Measurements from ENCODE around the gene KRTAP10-7. TPM values are rescaled to one million over a fixed set of nuclear protein-coding genes. Genes with fewer than 3 reads are reported as not detected.

The KRTAP10-7 gene
- total RNA-seq, 1 donor from 2014 or later, result not detected

GRCh38 chr21:44574457-44575306 lies 25.7 kb upstream of the KRTAP10-7 start:
- no peaks in the 10 kb centered on the region for H3K79me2 ChIP-seq (ENCODE audit: insufficient read depth, low read length)
- no peaks in the 10 kb centered on the region for H3K27me3 ChIP-seq (ENCODE audit: insufficient read depth, low read length)
- peaks cover 14% of the 10 kb centered on the region for H3K9me3 ChIP-seq (ENCODE audit: insufficient read depth, low read depth, low read length)

GRCh38 chr21:44575307-44576024 lies 24.9 kb upstream of the KRTAP10-7 start:
- Mint-ChIP-seq H3K4me3 (ENCODE audit: unreplicated experiment) (no peak overlapping the region), H3K36me3 (ENCODE audit: low read depth, unreplicated experiment) (peaks cover 6% of the 10 kb centered on the region), H3K9me3 (ENCODE audit: unreplicated experiment) (peaks cover 28% of the 10 kb centered on the region), H3K4me1 (ENCODE audit: low read depth, unreplicated experiment) (peaks cover 4% of the 10 kb centered on the region), H3K27ac (ENCODE audit: unreplicated experiment) (no peak overlapping the region), H3K27me3 (ENCODE audit: low read depth, unreplicated experiment) (peaks cover 12% of the 10 kb centered on the region)
- no peaks in the 10 kb centered on the region for H3K36me3 ChIP-seq (ENCODE audit: insufficient read depth, low read length)
- H3K79me2 ChIP-seq (ENCODE audit: insufficient read depth, low read length), result no peaks in the 10 kb centered on the region
- H3K4me2 ChIP-seq (ENCODE audit: low read length), result no peak overlapping the region
- H3K4me1 ChIP-seq (ENCODE audit: insufficient read depth, low read length), result no peaks in the 10 kb centered on the region
- no peak for TF ChIP-seq CTCF (IDR thresholded peaks at IDR 0.05; ENCODE audit: insufficient read depth, low read depth, low read length)
- no peak overlapping the region for H3K9ac ChIP-seq (ENCODE audit: low read length)
- no peaks in the 10 kb centered on the region for H3K27me3 ChIP-seq (ENCODE audit: insufficient read depth, low read length)
- no peak for FAIRE-seq
- H3K9me3 ChIP-seq (ENCODE audit: insufficient read depth, low read depth, low read length), result peaks cover 14% of the 10 kb centered on the region
- H3K27ac ChIP-seq (ENCODE audit: low read depth, low read length), result no peak overlapping the region
- H2AFZ ChIP-seq (ENCODE audit: low read depth, low read length), result no peak overlapping the region
- no peak overlapping the region for H3K4me3 ChIP-seq (ENCODE audit: insufficient read depth, low read depth, low read length)
- H4K20me1 ChIP-seq (ENCODE audit: insufficient read depth, low read length), result no peaks in the 10 kb centered on the region
- DNase-seq (ENCODE audit: low read depth), result no peak

More at GRCh38 chr21:44574457-44575306, 25.7 kb upstream of the KRTAP10-7 start:
- FAIRE-seq (no peak), DNase-seq (ENCODE audit: low read depth) (no peak)
- TF ChIP-seq EZH2 (IDR thresholded peaks at IDR 0.05; ENCODE audit: insufficient read depth, low read length) (no peak), CTCF (IDR thresholded peaks at IDR 0.05; ENCODE audit: insufficient read depth, low read depth, low read length) (no peak)
- peaks cover 4% of the 10 kb centered on the region for H3K4me1 Mint-ChIP-seq (ENCODE audit: low read depth, unreplicated experiment)
- Histone ChIP-seq H3K9ac (ENCODE audit: low read length) (no peak overlapping the region), H3K4me3 (ENCODE audit: insufficient read depth, low read depth, low read length) (no peak overlapping the region), H3K36me3 (ENCODE audit: insufficient read depth, low read length) (no peaks in the 10 kb centered on the region), H3K4me2 (ENCODE audit: low read length) (no peak overlapping the region), H3K27ac (ENCODE audit: low read depth, low read length) (no peak overlapping the region), H2AFZ (ENCODE audit: low read depth, low read length) (no peak overlapping the region), H4K20me1 (ENCODE audit: insufficient read depth, low read length) (no peaks in the 10 kb centered on the region), H3K4me1 (ENCODE audit: insufficient read depth, low read length) (no peaks in the 10 kb centered on the region)
- H3K27ac Mint-ChIP-seq (ENCODE audit: unreplicated experiment), result peak overlapping the region; percentile 58
- no peak overlapping the region for H3K4me3 Mint-ChIP-seq (ENCODE audit: unreplicated experiment)
- peaks cover 29% of the 10 kb centered on the region for H3K9me3 Mint-ChIP-seq (ENCODE audit: unreplicated experiment)
- peaks cover 6% of the 10 kb centered on the region for H3K36me3 Mint-ChIP-seq (ENCODE audit: low read depth, unreplicated experiment)
- H3K27me3 Mint-ChIP-seq (ENCODE audit: low read depth, unreplicated experiment), result peaks cover 11% of the 10 kb centered on the region

All from astrocyte (in vitro differentiated cells and primary cell).